ENCODE measurements around the gene NIPBL. TPM values are rescaled to one million over a fixed set of nuclear protein-coding genes. Genes with fewer than 3 reads are reported as not detected.
"Not testable (repeated sequence)": the region's sequence is repeated elsewhere in the genome, so short reads cannot be mapped to it uniquely, and the experiment has no call there.

Gene NIPBL
- polyA plus RNA-seq, 4 donors, result 57.9 to 83.6 (median 73.0) TPM

GRCh38 chr5:37077146-37077545 is 200.6 kb downstream of the NIPBL start:
- no peak for DNase-seq (ENCODE audit: low read depth in 4 of 4, low spot score in 3 of 4)

GRCh38 chr5:37080697-37081096 is 204.1 kb downstream of the NIPBL start:
- no peak for DNase-seq (ENCODE audit: low read depth in 4 of 4, low spot score in 3 of 4)

- not testable (repeated sequence) for DNase-seq (ENCODE audit: low read depth in 4 of 4, low spot score in 3 of 4)
Observed at GRCh38 chr5:37082977-37083376, 206.4 kb downstream of the NIPBL start.

- not testable (repeated sequence) for DNase-seq (ENCODE audit: low read depth in 4 of 4, low spot score in 3 of 4)
Observed at GRCh38 chr5:37086026-37086425, 209.5 kb downstream of the NIPBL start.

- DNase-seq (ENCODE audit: low read depth in 4 of 4, low spot score in 3 of 4), result no peak
Observed at GRCh38 chr5:37086466-37087173, 210.1 kb downstream of the NIPBL start.

- DNase-seq (ENCODE audit: low read depth in 4 of 4, low spot score in 3 of 4), result no peak
Observed at GRCh38 chr5:37088009-37088408, 211.4 kb downstream of the NIPBL start.

- DNase-seq (ENCODE audit: low read depth in 4 of 4, low spot score in 3 of 4), result no peak
Observed at GRCh38 chr5:37090123-37090726, 213.7 kb downstream of the NIPBL start.

- no peak for DNase-seq (ENCODE audit: low read depth in 4 of 4, low spot score in 3 of 4)
Observed at GRCh38 chr5:37090781-37091180, 214.2 kb downstream of the NIPBL start.

GRCh38 chr5:37093795-37094194 is 217.2 kb downstream of the NIPBL start:
- DNase-seq (ENCODE audit: low read depth in 4 of 4, low spot score in 3 of 4), result not testable (repeated sequence)

- not testable (repeated sequence) for DNase-seq (ENCODE audit: low read depth in 4 of 4, low spot score in 3 of 4)
Observed at GRCh38 chr5:37099267-37099666, 222.7 kb downstream of the NIPBL start.

GRCh38 chr5:37103302-37103701 is 226.7 kb downstream of the NIPBL start:
- DNase-seq (ENCODE audit: low read depth in 4 of 4, low spot score in 3 of 4), result no peak

- DNase-seq (ENCODE audit: low read depth in 4 of 4, low spot score in 3 of 4), result no peak
Observed at GRCh38 chr5:37109338-37109737, 232.8 kb downstream of the NIPBL start.

- DNase-seq (ENCODE audit: low read depth in 4 of 4, low spot score in 3 of 4), result no peak
Observed at GRCh38 chr5:37110135-37110534, 233.6 kb downstream of the NIPBL start.

GRCh38 chr5:37111426-37112382 is 235.1 kb downstream of the NIPBL start:
- DNase-seq (ENCODE audit: low read depth in 4 of 4, low spot score in 3 of 4), result no peak

GRCh38 chr5:37112383-37112991 is 235.9 kb downstream of the NIPBL start:
- no peak for DNase-seq (ENCODE audit: low read depth in 4 of 4, low spot score in 3 of 4)

Measured in left renal pelvis (tissue), 4 donors.